H9 (cell line): ENCODE data around the gene LRMDA. TPM values are rescaled to one million over a fixed set of nuclear protein-coding genes. Genes with fewer than 3 reads are reported as not detected.

Experiments used
- DNase-seq: peaks from one replicate; pipeline ENCODE4 v3.0.0-alpha.2; 2017
- H2AFZ ChIP-seq: one replicate; pipeline ENCODE4 v1.6.1; 2013; ENCODE audit warnings: mild to moderate bottlenecking, low read length, control low read depth, moderate library complexity
- H2AK5ac ChIP-seq: 2 replicates; pipeline ENCODE4 v1.6.1; 2013; ENCODE audit warnings: low read length, control low read depth, mixed read lengths; ENCODE audit not compliant: insufficient read length
- H2BK120ac ChIP-seq: one replicate; pipeline ENCODE4 v1.6.1; 2013; ENCODE audit warnings: low read depth, mild to moderate bottlenecking, low read length, control low read depth, inconsistent platforms; ENCODE audit not compliant: poor library complexity, severe bottlenecking
- H2BK12ac ChIP-seq: 2 replicates; pipeline ENCODE4 v1.6.1; 2013; ENCODE audit warnings: low read length, control low read depth, mixed read lengths, low read depth; ENCODE audit not compliant: insufficient read length
- H2BK15ac ChIP-seq: 2 replicates; pipeline ENCODE4 v1.6.1; 2013; ENCODE audit warnings: low read depth, low read length, control low read depth
- H2BK20ac ChIP-seq: one replicate; pipeline ENCODE4 v1.6.1; 2013; ENCODE audit warnings: low read depth, mild to moderate bottlenecking, low read length, control low read depth, inconsistent platforms; ENCODE audit not compliant: poor library complexity, severe bottlenecking
- H2BK5ac ChIP-seq: 2 replicates; pipeline ENCODE4 v1.6.1; 2013; ENCODE audit warnings: low read length, control low read depth, mixed read lengths; ENCODE audit not compliant: insufficient read length
- H3K14ac ChIP-seq: 2 replicates; pipeline ENCODE4 v1.6.1; 2013; ENCODE audit warnings: low read length, control low read depth; ENCODE audit not compliant: insufficient read depth
- H3K18ac ChIP-seq: 2 replicates; pipeline ENCODE4 v1.6.1; 2013; ENCODE audit warnings: low read depth, mild to moderate bottlenecking, mixed read lengths, low read length, control low read depth; ENCODE audit not compliant: insufficient read length
- H3K23ac ChIP-seq: 2 replicates; pipeline ENCODE4 v1.6.1; 2013; ENCODE audit warnings: low read length, control low read depth, mixed read lengths, low read depth; ENCODE audit not compliant: insufficient read length
- H3K23me2 ChIP-seq: 2 replicates; pipeline ENCODE4 v1.6.1; 2013; ENCODE audit warnings: low read depth, mild to moderate bottlenecking, mixed read lengths, low read length, control low read depth; ENCODE audit not compliant: insufficient read length, poor library complexity, severe bottlenecking
- H3K27ac ChIP-seq: 2 replicates; pipeline ENCODE4 v1.5.1; 2013; ENCODE audit warnings: low read length, control low read depth, mixed read lengths, low read depth; ENCODE audit not compliant: insufficient read length
- H3K27me3 ChIP-seq: 2 replicates; pipeline ENCODE4 v1.6.1; 2013; ENCODE audit warnings: low read length, control low read depth, inconsistent platforms; ENCODE audit not compliant: insufficient read depth
- H3K4ac ChIP-seq: 2 replicates; pipeline ENCODE4 v1.6.1; 2013; ENCODE audit warnings: low read depth, mild to moderate bottlenecking, control low read depth, inconsistent platforms, low read length, moderate library complexity
- H3K4me1 ChIP-seq: 2 replicates; pipeline ENCODE4 v1.6.1; 2013; ENCODE audit warnings: low read length, control low read depth, inconsistent platforms; ENCODE audit not compliant: insufficient read depth
- H3K4me2 ChIP-seq: 2 replicates; pipeline ENCODE4 v1.6.1; 2013; ENCODE audit warnings: low read length, control low read depth, mixed read lengths; ENCODE audit not compliant: insufficient read length, insufficient read depth
- H3K56ac ChIP-seq: 2 replicates; pipeline ENCODE4 v1.6.1; 2013; ENCODE audit warnings: low read depth, mild to moderate bottlenecking, mixed read lengths, low read length, control low read depth; ENCODE audit not compliant: insufficient read length
- H3K79me1 ChIP-seq: 2 replicates; pipeline ENCODE4 v1.6.1; 2013; ENCODE audit warnings: low read depth, mild to moderate bottlenecking, moderate library complexity, low read length, control low read depth, inconsistent platforms; ENCODE audit not compliant: insufficient read depth, poor library complexity, severe bottlenecking
- H3K79me2 ChIP-seq: 2 replicates; pipeline ENCODE4 v1.6.1; 2013; ENCODE audit warnings: low read length, control low read depth, inconsistent platforms; ENCODE audit not compliant: insufficient read depth
- H3K9ac ChIP-seq: 2 replicates; pipeline ENCODE4 v1.6.1; 2013; ENCODE audit warnings: low read length, control low read depth, mixed read lengths; ENCODE audit not compliant: insufficient read length; ENCODE audit errors: extremely low read depth
- H3K9me3 ChIP-seq: one replicate; pipeline ENCODE4 v1.6.1; 2013; ENCODE audit warnings: low read depth, low read length, inconsistent platforms; ENCODE audit not compliant: control insufficient read depth
- H3T11ph ChIP-seq: one replicate; pipeline ENCODE4 v1.6.1; 2013; ENCODE audit warnings: mild to moderate bottlenecking, low read length, control low read depth, inconsistent platforms
- H4K20me1 ChIP-seq: one replicate; pipeline ENCODE4 v1.6.1; 2013; ENCODE audit not compliant: control insufficient read depth, insufficient read length, insufficient read depth
- H4K5ac ChIP-seq: 2 replicates; pipeline ENCODE4 v1.6.1; 2013; ENCODE audit warnings: low read depth, mild to moderate bottlenecking, mixed read lengths, low read length, control low read depth; ENCODE audit not compliant: insufficient read length
- H4K8ac ChIP-seq: replicated peaks from 2 replicates; pipeline ENCODE4 v1.6.1; 2013; ENCODE audit warnings: low read length, control low read depth, mixed read lengths, low read depth; ENCODE audit not compliant: insufficient read length
- H4K91ac ChIP-seq: 2 replicates; pipeline ENCODE4 v1.6.1; 2013; ENCODE audit warnings: low read depth, mild to moderate bottlenecking, moderate library complexity, mixed read lengths, low read length, control low read depth; ENCODE audit not compliant: insufficient read length
- H3K27ac Mint-ChIP-seq, 3 experiments: 2 replicates in 2 of 3; 3 replicates in 1 of 3; pipeline ENCODE4 v1.8.0; 2020 to 2021; ENCODE audit warnings: mixed read lengths in 3 of 3, mild to moderate bottlenecking in 1 of 3, moderate library complexity in 1 of 3
- H3K27me3 Mint-ChIP-seq: 2 replicates; pipeline ENCODE4 v1.8.0; 2021; ENCODE audit warnings: low read depth, mild to moderate bottlenecking, moderate library complexity, mixed read lengths
- H3K36me3 Mint-ChIP-seq, 3 experiments: 2 replicates in 2 of 3; 3 replicates in 1 of 3; pipeline ENCODE4 v1.8.0; 2020 to 2021; ENCODE audit warnings: low read depth in 3 of 3, mixed read lengths in 3 of 3; ENCODE audit not compliant: insufficient read depth in 1 of 3
- H3K4me1 Mint-ChIP-seq, 2 experiments: 2 replicates each; pipeline ENCODE4 v1.8.0; 2020; ENCODE audit warnings: mixed read lengths in 2 of 2
- H3K4me3 Mint-ChIP-seq, 2 experiments: 2 replicates in 1 of 2; 3 replicates in 1 of 2; pipeline ENCODE4 v1.8.0; 2020 to 2021; ENCODE audit warnings: mild to moderate bottlenecking in 2 of 2, mixed read lengths in 2 of 2, moderate library complexity in 1 of 2
- H3K9me3 Mint-ChIP-seq, 2 experiments: 2 replicates in 1 of 2; 3 replicates in 1 of 2; pipeline ENCODE4 v1.8.0; 2020; ENCODE audit warnings: mild to moderate bottlenecking in 2 of 2, mixed read lengths in 2 of 2, moderate library complexity in 1 of 2
- CTCF ChIP-seq: fragments of 200-600 bp; sonication (generic); conservative IDR thresholded peaks from 3 replicates; pipeline ENCODE4 v1.8.0; 2021; ENCODE audit warnings: antibody characterized with exemption, mild to moderate bottlenecking
- WGBS: extraction: QIAGEN DNeasy Blood & Tissue Kit; methylation state at CpG from one replicate; pipeline ENCODE4 v1.1.7; 2013; ENCODE audit warnings: missing lambda C conversion rate, low lambda C conversion rate, mixed read lengths; ENCODE audit not compliant: insufficient read length; ENCODE audit errors: extremely low coverage; 5-methylcytosine and 5-hydroxymethylcytosine counted together
- total RNA-seq: library from RNA; stranded (reverse); gene quantifications from 2 replicates; pipeline ENCODE4 v1.2.1, GENCODE V29; 2021

The LRMDA gene
- total RNA-seq, 1 experiment from 2014 or later = 1.8 TPM

DNA sequence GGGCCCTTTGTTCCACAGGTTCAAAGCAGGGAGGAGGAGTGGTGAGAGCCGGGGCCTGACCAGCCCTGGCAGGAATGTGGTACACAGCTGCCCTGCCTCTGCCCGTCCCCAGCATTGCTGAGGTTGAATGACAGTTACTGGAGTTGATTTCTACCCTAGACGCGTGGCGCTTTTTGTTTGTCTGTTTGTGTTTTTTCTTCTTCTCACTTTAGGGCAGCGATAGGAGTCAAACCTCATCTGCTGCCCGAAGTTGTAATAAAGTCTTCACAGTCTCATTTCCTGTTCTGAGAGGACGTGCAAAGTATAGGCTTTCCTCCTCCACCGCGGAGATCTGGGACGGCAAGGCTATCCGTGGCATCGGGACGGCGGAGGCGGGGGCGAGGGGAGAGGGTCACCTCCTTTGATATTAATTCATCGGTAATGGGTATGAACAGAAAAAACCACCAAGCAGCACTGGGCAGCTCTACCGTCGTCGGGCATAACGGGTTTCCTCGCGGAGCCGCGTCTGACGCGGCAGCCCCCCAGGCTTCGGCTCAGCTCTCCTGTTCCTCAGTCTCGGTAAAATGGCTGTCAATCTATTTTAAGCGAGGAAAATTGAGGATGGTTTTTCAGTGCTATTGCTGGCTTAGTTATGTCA, 160.8 kb downstream of the LRMDA start:
- Histone ChIP-seq H3K56ac (no peak overlapping the region), H2BK20ac (no peak overlapping the region), H2BK12ac (no peak overlapping the region), H4K8ac (no peak overlapping the region), H3K79me2 (no peaks in the 10 kb centered on the region), H3K9me3 (no peaks in the 10 kb centered on the region), H3K27ac (no peak overlapping the region), H3K4me2 (no peak overlapping the region), H3K18ac (no peak overlapping the region), H2AFZ (no peak overlapping the region), H3K79me1 (no peaks in the 10 kb centered on the region), H2BK120ac (no peak overlapping the region), H2AK5ac (no peak overlapping the region), H4K5ac (no peak overlapping the region), H3K9ac (no peak overlapping the region), H2BK15ac (no peak overlapping the region), H3T11ph (no peak overlapping the region), H3K14ac (no peak overlapping the region), H3K23me2 (no peaks in the 10 kb centered on the region), H3K23ac (no peak overlapping the region), H4K91ac (no peak overlapping the region), H3K4ac (no peak overlapping the region), H3K4me1 (0 out of 2 replicates have a peak, but pooled peaks cover under 1% of the 10 kb centered on the region), H3K27me3 (no peaks in the 10 kb centered on the region; the same call in 1 of the 2 replicates), H4K20me1 (no peaks in the 10 kb centered on the region), H2BK5ac (no peak overlapping the region)
- DNase-seq = no peak
- Mint-ChIP-seq H3K36me3 (peaks cover 0 to 2% (median 0%) of the 10 kb centered on the region in 3 experiments; a peak in 1 of 7 replicates), H3K9me3 (no peaks in the 10 kb centered on the region; a peak in 1 of 5 replicates), H3K27ac (no peak overlapping the region), H3K4me3 (no peak overlapping the region), H3K4me1 (peaks cover 15 to 22% of the 10 kb centered on the region in 2 experiments), H3K27me3 (peaks cover 40% of the 10 kb centered on the region)
- no CpG with 5 or more reads among the region's 31 CpGs for WGBS
- no peak for TF ChIP-seq CTCF
